WTC11 (cell line): ENCODE measurements around the gene AMBP. TPM values are rescaled to one million over a fixed set of nuclear protein-coding genes. Genes with fewer than 3 reads are reported as not detected.

Experiments
- ATAC-seq: fragments of 200-7000 bp; cut with Tn5 transposase; 2 replicates; pipeline ENCODE4 v1.10.0; 2021; ENCODE audit warnings: mild to moderate bottlenecking, moderate library complexity
- CTCF ChIA-PET: fragments of 300-600 bp; sonication (Branson Sonifier 250); formaldehyde crosslinking; loops from one replicate; lab custom pipeline; 2021; ENCODE audit warnings: antibody characterized with exemption; lab: Charles Lee
- POLR2A ChIA-PET: fragments of 350-600 bp; sonication (Branson Sonifier 250); formaldehyde crosslinking; loops from one replicate; lab custom pipeline; 2021; ENCODE audit warnings: antibody characterized with exemption; lab: Charles Lee
- DNase-seq: peaks from one replicate; pipeline ENCODE4 v3.0.0; 2021; ENCODE audit warnings: low spot score
- H3K27ac Mint-ChIP-seq: 2 replicates; pipeline ENCODE4 v1.8.0; 2021; ENCODE audit warnings: mixed read lengths
- H3K27me3 Mint-ChIP-seq: 2 replicates; pipeline ENCODE4 v1.8.0; 2021; ENCODE audit warnings: low read depth, mild to moderate bottlenecking, moderate library complexity, mixed read lengths
- H3K36me3 Mint-ChIP-seq: 2 replicates; pipeline ENCODE4 v1.8.0; 2021; ENCODE audit warnings: mixed read lengths
- H3K4me1 Mint-ChIP-seq: 2 replicates; pipeline ENCODE4 v1.8.0; 2022; ENCODE audit warnings: mixed read lengths
- H3K4me3 Mint-ChIP-seq: 2 replicates; pipeline ENCODE4 v1.8.0; 2021; ENCODE audit warnings: mild to moderate bottlenecking, moderate library complexity, mixed read lengths
- H3K9me3 Mint-ChIP-seq: 2 replicates; pipeline ENCODE4 v1.8.0; 2021; ENCODE audit warnings: mixed read lengths
- AR ChIP-seq: fragments of 250-450 bp; sonication (Bioruptor Pico); IDR thresholded peaks from 2 replicates; pipeline ENCODE4 v1.9.0; 2021; ENCODE audit warnings: mild to moderate bottlenecking
- ATF1 ChIP-seq: sonication (generic); formaldehyde crosslinking; IDR thresholded peaks from 2 replicates; pipeline ENCODE4 v1.8.1; 2023; ENCODE audit warnings: mild to moderate bottlenecking, moderate library complexity, missing genetic modification reagents
- CREB1 ChIP-seq: sonication (generic); formaldehyde crosslinking; IDR thresholded peaks from 2 replicates; pipeline ENCODE4 v1.8.0; 2023; ENCODE audit warnings: mild to moderate bottlenecking, missing genetic modification reagents
- FOXP1 ChIP-seq: sonication (generic); formaldehyde crosslinking; IDR thresholded peaks from 2 replicates; pipeline ENCODE4 v1.8.0; 2022; ENCODE audit warnings: missing genetic modification reagents, mild to moderate bottlenecking, moderate library complexity, borderline replicate concordance
- HMGA2 ChIP-seq: fragments of 250-450 bp; sonication (Bioruptor Pico); IDR thresholded peaks from 2 replicates; pipeline ENCODE4 v1.4.0; 2021; ENCODE audit warnings: mild to moderate bottlenecking, moderate library complexity
- MXD4 ChIP-seq: fragments of 250-450 bp; sonication (Bioruptor Pico); IDR thresholded peaks from 2 replicates; pipeline ENCODE4 v1.8.0; 2021; ENCODE audit warnings: mild to moderate bottlenecking, moderate library complexity, borderline replicate concordance
- MYBL2 ChIP-seq: sonication (generic); formaldehyde crosslinking; IDR thresholded peaks from 2 replicates; pipeline ENCODE4 v1.8.1; 2023; ENCODE audit warnings: mild to moderate bottlenecking, moderate library complexity, missing genetic modification reagents
- NR2C2 ChIP-seq: sonication (generic); formaldehyde crosslinking; IDR thresholded peaks from 2 replicates; pipeline ENCODE4 v1.8.0; 2022; ENCODE audit warnings: mild to moderate bottlenecking, missing genetic modification reagents
- SMAD4 ChIP-seq: sonication (generic); formaldehyde crosslinking; IDR thresholded peaks from 2 replicates; pipeline ENCODE4 v1.8.0; 2022; ENCODE audit warnings: mild to moderate bottlenecking, missing genetic modification reagents
- ZBTB21 ChIP-seq: sonication (generic); formaldehyde crosslinking; IDR thresholded peaks from 2 replicates; pipeline ENCODE4 v1.8.1; 2023; ENCODE audit warnings: mild to moderate bottlenecking, missing genetic modification reagents, borderline replicate concordance
- ZNF121 ChIP-seq: sonication (generic); formaldehyde crosslinking; IDR thresholded peaks from 2 replicates; pipeline ENCODE4 v1.8.0; 2023; ENCODE audit warnings: missing genetic modification reagents
- ZNF416 ChIP-seq: fragments of 250-450 bp; sonication (Bioruptor Pico); IDR thresholded peaks from 2 replicates; pipeline ENCODE4 v1.9.0; 2021; ENCODE audit warnings: mild to moderate bottlenecking, inconsistent platforms
- ZNF532 ChIP-seq: fragments of 250-450 bp; sonication (Bioruptor Pico); IDR thresholded peaks from 2 replicates; pipeline ENCODE4 v1.9.0; 2021; ENCODE audit warnings: mild to moderate bottlenecking, borderline replicate concordance
- total RNA-seq: library from RNA; stranded (reverse); gene quantifications from 3 replicates; pipeline ENCODE4 v1.2.3, GENCODE V29; 2021
- TF ChIP-seq, protein P1 (sequence below): sonication (generic); formaldehyde crosslinking; IDR thresholded peaks from 2 replicates; pipeline ENCODE4 v1.8.1; 2023; ENCODE audit warnings: mild to moderate bottlenecking, missing genetic modification reagents
- TF ChIP-seq, protein P2 (sequence below): sonication (generic); formaldehyde crosslinking; IDR thresholded peaks from 2 replicates; pipeline ENCODE4 v1.8.1; 2023; ENCODE audit warnings: mild to moderate bottlenecking, missing genetic modification reagents, borderline replicate concordance
- TF ChIP-seq, protein P3 (sequence below): fragments of 250-450 bp; sonication (Bioruptor Pico); IDR thresholded peaks from 2 replicates; pipeline ENCODE4 v1.9.0; 2021; ENCODE audit warnings: mild to moderate bottlenecking
- TF ChIP-seq, protein P4 (sequence below): sonication (generic); formaldehyde crosslinking; IDR thresholded peaks from 2 replicates; pipeline ENCODE4 v1.8.1; 2023; ENCODE audit warnings: mild to moderate bottlenecking, moderate library complexity, missing genetic modification reagents
- TF ChIP-seq, protein P5 (sequence below): sonication (generic); formaldehyde crosslinking; IDR thresholded peaks from 2 replicates; pipeline ENCODE4 v1.8.0; 2022; ENCODE audit warnings: mild to moderate bottlenecking, missing genetic modification reagents

Gene AMBP
- total RNA-seq, 1 experiment from 2014 or later = 3.3 TPM

DNA sequence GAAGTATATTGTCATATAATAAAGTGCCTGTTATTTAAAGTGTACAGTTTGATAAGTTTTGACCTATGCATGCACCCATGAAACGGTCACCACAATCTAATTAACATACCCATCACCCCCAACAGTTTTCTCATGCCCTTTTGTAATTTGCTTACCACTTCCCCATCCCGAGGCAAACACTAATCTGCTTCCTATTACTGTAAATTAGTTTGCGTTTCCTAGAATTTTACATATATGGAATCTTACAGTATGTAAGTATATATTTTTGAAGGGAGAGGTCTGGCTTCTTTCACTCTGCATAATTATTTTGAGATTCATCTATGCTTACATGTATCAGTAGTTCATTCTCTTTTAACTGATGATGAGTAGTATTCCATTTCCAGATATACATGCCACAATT is 56.5 kb downstream of the AMBP start (continued):
- no peak for TF ChIP-seq CREB1 (CRISPR knock-in tag)

DNA sequence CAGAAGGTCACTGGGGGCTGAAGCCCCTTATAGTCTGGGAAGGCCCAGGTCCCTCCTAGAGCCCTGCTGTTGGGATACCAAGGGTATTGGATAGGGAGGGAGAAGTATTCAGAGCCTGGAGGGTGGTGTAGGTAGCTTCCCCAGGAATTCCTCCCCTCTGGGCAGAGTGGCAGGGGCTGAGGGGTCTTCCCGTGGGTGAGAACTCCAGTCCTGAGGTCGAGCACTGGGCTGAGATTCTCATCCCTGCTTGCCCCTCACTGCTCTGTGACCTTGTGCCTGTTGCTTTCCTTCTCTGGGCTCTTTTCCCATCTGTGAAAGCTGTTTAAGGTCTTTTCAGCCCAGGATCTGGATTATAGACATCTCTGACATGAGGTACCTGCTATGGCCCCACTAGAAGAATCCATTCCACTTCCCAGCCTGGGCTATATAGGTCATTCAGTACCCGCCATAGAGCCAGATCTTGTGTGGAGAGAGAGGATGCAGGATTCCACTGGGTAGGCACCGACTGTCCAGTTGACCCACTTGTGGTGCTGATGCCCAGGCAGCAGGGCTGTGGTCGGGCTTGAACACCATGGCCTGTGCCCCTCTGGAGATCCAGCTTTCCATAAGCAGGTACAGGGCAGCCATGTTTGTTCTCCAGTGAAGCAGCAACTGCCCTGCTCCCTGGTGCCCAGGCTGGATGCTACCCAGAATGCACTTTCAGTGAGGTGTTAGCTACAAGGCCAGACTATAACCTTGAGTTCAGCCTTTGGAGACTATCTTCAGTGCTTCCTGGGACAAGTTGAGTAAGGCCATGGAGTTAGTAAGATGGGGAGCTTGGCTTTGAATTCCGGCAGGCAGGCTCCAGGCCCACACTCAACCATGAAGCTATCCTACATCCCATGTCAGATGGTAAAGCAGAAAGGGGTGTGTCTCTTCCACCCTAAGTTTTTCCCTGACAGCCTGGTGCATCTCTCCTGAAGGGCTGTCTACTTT is 60.1 kb downstream of the AMBP start:
- H3K27me3 Mint-ChIP-seq = no peaks in the 10 kb centered on the region
- no peak overlapping the region for H3K27ac Mint-ChIP-seq
- H3K4me1 Mint-ChIP-seq = no peaks in the 10 kb centered on the region
- DNase-seq (no peak), ATAC-seq (no peak)
- CTCF ChIA-PET = no interaction called here
- peaks cover 14% of the 10 kb centered on the region for H3K9me3 Mint-ChIP-seq
- POLR2A ChIA-PET = no interaction called here
- no peak overlapping the region for H3K4me3 Mint-ChIP-seq
- H3K36me3 Mint-ChIP-seq = peaks cover 30% of the 10 kb centered on the region
- TF ChIP-seq, protein P1, sequence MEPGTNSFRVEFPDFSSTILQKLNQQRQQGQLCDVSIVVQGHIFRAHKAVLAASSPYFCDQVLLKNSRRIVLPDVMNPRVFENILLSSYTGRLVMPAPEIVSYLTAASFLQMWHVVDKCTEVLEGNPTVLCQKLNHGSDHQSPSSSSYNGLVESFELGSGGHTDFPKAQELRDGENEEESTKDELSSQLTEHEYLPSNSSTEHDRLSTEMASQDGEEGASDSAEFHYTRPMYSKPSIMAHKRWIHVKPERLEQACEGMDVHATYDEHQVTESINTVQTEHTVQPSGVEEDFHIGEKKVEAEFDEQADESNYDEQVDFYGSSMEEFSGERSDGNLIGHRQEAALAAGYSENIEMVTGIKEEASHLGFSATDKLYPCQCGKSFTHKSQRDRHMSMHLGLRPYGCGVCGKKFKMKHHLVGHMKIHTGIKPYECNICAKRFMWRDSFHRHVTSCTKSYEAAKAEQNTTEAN (CRISPR knock-in tag) = no peak
- TF ChIP-seq ZNF416 (CRISPR knock-in tag) (no peak), NR2C2 (no peak), HMGA2 (CRISPR knock-in tag) (no peak), MXD4 (CRISPR knock-in tag) (no peak), ZNF121 (CRISPR knock-in tag) (no peak), FOXP1 (no peak), SMAD4 (no peak), AR (CRISPR knock-in tag) (no peak), ATF1 (no peak), ZBTB21 (CRISPR knock-in tag) (no peak), MYBL2 (CRISPR knock-in tag) (no peak), ZNF532 (no peak)
- TF ChIP-seq, protein P2, sequence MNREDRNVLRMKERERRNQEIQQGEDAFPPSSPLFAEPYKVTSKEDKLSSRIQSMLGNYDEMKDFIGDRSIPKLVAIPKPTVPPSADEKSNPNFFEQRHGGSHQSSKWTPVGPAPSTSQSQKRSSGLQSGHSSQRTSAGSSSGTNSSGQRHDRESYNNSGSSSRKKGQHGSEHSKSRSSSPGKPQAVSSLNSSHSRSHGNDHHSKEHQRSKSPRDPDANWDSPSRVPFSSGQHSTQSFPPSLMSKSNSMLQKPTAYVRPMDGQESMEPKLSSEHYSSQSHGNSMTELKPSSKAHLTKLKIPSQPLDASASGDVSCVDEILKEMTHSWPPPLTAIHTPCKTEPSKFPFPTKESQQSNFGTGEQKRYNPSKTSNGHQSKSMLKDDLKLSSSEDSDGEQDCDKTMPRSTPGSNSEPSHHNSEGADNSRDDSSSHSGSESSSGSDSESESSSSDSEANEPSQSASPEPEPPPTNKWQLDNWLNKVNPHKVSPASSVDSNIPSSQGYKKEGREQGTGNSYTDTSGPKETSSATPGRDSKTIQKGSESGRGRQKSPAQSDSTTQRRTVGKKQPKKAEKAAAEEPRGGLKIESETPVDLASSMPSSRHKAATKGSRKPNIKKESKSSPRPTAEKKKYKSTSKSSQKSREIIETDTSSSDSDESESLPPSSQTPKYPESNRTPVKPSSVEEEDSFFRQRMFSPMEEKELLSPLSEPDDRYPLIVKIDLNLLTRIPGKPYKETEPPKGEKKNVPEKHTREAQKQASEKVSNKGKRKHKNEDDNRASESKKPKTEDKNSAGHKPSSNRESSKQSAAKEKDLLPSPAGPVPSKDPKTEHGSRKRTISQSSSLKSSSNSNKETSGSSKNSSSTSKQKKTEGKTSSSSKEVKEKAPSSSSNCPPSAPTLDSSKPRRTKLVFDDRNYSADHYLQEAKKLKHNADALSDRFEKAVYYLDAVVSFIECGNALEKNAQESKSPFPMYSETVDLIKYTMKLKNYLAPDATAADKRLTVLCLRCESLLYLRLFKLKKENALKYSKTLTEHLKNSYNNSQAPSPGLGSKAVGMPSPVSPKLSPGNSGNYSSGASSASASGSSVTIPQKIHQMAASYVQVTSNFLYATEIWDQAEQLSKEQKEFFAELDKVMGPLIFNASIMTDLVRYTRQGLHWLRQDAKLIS (CRISPR knock-in tag) = no peak
- TF ChIP-seq, protein P3, sequence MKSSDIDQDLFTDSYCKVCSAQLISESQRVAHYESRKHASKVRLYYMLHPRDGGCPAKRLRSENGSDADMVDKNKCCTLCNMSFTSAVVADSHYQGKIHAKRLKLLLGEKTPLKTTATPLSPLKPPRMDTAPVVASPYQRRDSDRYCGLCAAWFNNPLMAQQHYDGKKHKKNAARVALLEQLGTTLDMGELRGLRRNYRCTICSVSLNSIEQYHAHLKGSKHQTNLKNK (CRISPR knock-in tag) = no peak
- TF ChIP-seq, protein P4, sequence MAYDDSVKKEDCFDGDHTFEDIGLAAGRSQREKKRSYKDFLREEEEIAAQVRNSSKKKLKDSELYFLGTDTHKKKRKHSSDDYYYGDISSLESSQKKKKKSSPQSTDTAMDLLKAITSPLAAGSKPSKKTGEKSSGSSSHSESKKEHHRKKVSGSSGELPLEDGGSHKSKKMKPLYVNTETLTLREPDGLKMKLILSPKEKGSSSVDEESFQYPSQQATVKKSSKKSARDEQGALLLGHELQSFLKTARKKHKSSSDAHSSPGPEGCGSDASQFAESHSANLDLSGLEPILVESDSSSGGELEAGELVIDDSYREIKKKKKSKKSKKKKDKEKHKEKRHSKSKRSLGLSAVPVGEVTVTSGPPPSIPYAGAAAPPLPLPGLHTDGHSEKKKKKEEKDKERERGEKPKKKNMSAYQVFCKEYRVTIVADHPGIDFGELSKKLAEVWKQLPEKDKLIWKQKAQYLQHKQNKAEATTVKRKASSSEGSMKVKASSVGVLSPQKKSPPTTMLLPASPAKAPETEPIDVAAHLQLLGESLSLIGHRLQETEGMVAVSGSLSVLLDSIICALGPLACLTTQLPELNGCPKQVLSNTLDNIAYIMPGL (CRISPR knock-in tag) = no peak
- TF ChIP-seq, protein P5, sequence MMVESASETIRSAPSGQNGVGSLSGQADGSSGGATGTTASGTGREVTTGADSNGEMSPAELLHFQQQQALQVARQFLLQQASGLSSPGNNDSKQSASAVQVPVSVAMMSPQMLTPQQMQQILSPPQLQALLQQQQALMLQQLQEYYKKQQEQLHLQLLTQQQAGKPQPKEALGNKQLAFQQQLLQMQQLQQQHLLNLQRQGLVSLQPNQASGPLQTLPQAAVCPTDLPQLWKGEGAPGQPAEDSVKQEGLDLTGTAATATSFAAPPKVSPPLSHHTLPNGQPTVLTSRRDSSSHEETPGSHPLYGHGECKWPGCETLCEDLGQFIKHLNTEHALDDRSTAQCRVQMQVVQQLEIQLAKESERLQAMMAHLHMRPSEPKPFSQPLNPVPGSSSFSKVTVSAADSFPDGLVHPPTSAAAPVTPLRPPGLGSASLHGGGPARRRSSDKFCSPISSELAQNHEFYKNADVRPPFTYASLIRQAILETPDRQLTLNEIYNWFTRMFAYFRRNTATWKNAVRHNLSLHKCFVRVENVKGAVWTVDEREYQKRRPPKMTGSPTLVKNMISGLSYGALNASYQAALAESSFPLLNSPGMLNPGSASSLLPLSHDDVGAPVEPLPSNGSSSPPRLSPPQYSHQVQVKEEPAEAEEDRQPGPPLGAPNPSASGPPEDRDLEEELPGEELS (CRISPR knock-in tag) = no peak
